Measurements from ENCODE around the gene PRKCH. TPM values are rescaled to one million over a fixed set of nuclear protein-coding genes. Genes with fewer than 3 reads are reported as not detected.

The PRKCH gene
- total RNA-seq, 3 donors from 2014 or later = 27.0 to 41.3 (median 34.0) TPM

GRCh38 chr14:61573748-61574513 is 252.6 kb downstream of the PRKCH start:
- no peaks in the 10 kb centered on the region for H3K36me3 ChIP-seq
- no peak for DNase-seq (ENCODE audit: low spot score in 2 of 2)
- H3K4me1 ChIP-seq = peaks cover 5 to 12% of the 10 kb centered on the region in 2 donors
- H3K27ac ChIP-seq = peak overlapping the region in 1 of 2 donors; percentile 4
- no peaks in the 10 kb centered on the region for H3K27me3 ChIP-seq
- TF ChIP-seq POLR2A (IDR thresholded peaks at IDR 0.05) (no peak), CTCF (IDR thresholded peaks at IDR 0.05) (no peak), POLR2AphosphoS5 (IDR thresholded peaks at IDR 0.05) (no peak)
- intact Hi-C loops (cut with DNase I; ENCODE audit: low total_unique reads) = no loop called here
- H3K4me3 ChIP-seq = no peak overlapping the region
- H3K9me3 ChIP-seq = no peaks in the 10 kb centered on the region

- Histone ChIP-seq H3K27me3 (no peaks in the 10 kb centered on the region), H3K36me3 (no peaks in the 10 kb centered on the region), H3K27ac (no peak overlapping the region), H3K4me3 (no peak overlapping the region), H3K4me1 (peaks cover 5 to 11% of the 10 kb centered on the region in 2 donors), H3K9me3 (no peaks in the 10 kb centered on the region)
- no peak for DNase-seq (ENCODE audit: low spot score in 2 of 2)
- TF ChIP-seq POLR2AphosphoS5 (IDR thresholded peaks at IDR 0.05) (no peak), CTCF (IDR thresholded peaks at IDR 0.05) (no peak), POLR2A (IDR thresholded peaks at IDR 0.05) (no peak)
- intact Hi-C loops (cut with DNase I; ENCODE audit: low total_unique reads) = no loop called here
Observed at GRCh38 chr14:61574514-61574807, 253.1 kb downstream of the PRKCH start.

GRCh38 chr14:61575126-61575525 is 253.7 kb downstream of the PRKCH start:
- peaks cover 4 to 5% of the 10 kb centered on the region in 2 donors for H3K4me1 ChIP-seq
- no peak for DNase-seq (ENCODE audit: low spot score in 2 of 2)
- H3K27ac ChIP-seq = no peak overlapping the region
- no peak overlapping the region for H3K4me3 ChIP-seq
- no peaks in the 10 kb centered on the region for H3K9me3 ChIP-seq
- H3K36me3 ChIP-seq = no peaks in the 10 kb centered on the region
- H3K27me3 ChIP-seq = no peaks in the 10 kb centered on the region
- no peak for TF ChIP-seq CTCF (IDR thresholded peaks at IDR 0.05)
- no peak for TF ChIP-seq POLR2A (IDR thresholded peaks at IDR 0.05)
- TF ChIP-seq POLR2AphosphoS5 (IDR thresholded peaks at IDR 0.05) = no peak
- intact Hi-C loops (cut with DNase I; ENCODE audit: low total_unique reads) = no loop called here

GRCh38 chr14:61575551-61576150 is 254.3 kb downstream of the PRKCH start:
- intact Hi-C loops (cut with DNase I; ENCODE audit: low total_unique reads) = no loop called here
- Histone ChIP-seq H3K9me3 (no peaks in the 10 kb centered on the region), H3K27me3 (no peaks in the 10 kb centered on the region), H3K36me3 (no peaks in the 10 kb centered on the region), H3K27ac (no peak overlapping the region), H3K4me3 (no peak overlapping the region), H3K4me1 (no peaks in the 10 kb centered on the region)
- no peak for TF ChIP-seq CTCF (IDR thresholded peaks at IDR 0.05)
- DNase-seq (ENCODE audit: low spot score in 2 of 2) = no peak

GRCh38 chr14:61577506-61577931 is 256.1 kb downstream of the PRKCH start:
- H3K4me3 ChIP-seq = no peak overlapping the region
- H3K27me3 ChIP-seq = no peaks in the 10 kb centered on the region
- no peak for TF ChIP-seq POLR2A (IDR thresholded peaks at IDR 0.05)
- H3K27ac ChIP-seq = no peak overlapping the region
- no peaks in the 10 kb centered on the region for H3K9me3 ChIP-seq
- no peaks in the 10 kb centered on the region for H3K36me3 ChIP-seq
- intact Hi-C loops (cut with DNase I; ENCODE audit: low total_unique reads) = no loop called here
- H3K4me1 ChIP-seq = no peaks in the 10 kb centered on the region
- DNase-seq (ENCODE audit: low spot score in 2 of 2) = no peak

All from breast epithelium (tissue), 4 donors.